Omental fat pad (tissue), 4 donors: ENCODE measurements around the gene DPYD. TPM values are rescaled to one million over a fixed set of nuclear protein-coding genes. Genes with fewer than 3 reads are reported as not detected.
"Not testable (repeated sequence)": the region's sequence is repeated elsewhere in the genome, so short reads cannot be mapped to it uniquely, and the experiment has no call there.

ENCODE experiments used
- ATAC-seq: fragments of 150-250 bp; one replicate; pipeline ENCODE4 v1.9.1; 2016; ENCODE audit warnings: mild to moderate bottlenecking, moderate library complexity; ENCODE audit not compliant: low FRiP score
- DNase-seq: peaks from one replicate; pipeline ENCODE4 v3.0.0-alpha.2; 2019; ENCODE audit warnings: low spot score
- total RNA-seq, 4 donors: library from RNA; depleted of rRNA; stranded (reverse); fragments of >200 nt; gene quantifications; one replicate each; pipeline ENCODE4 v1.1.0, GENCODE V29; 2016
- TF ChIP-seq, protein P1 (sequence below), 3 donors: fragments of 450-650 bp; IDR thresholded peaks; one replicate each; pipeline ENCODE4 v1.5.1; 2016 to 2017; ENCODE audit warnings: antibody characterized with exemption in 3 of 3, mild to moderate bottlenecking in 3 of 3, moderate library complexity in 2 of 3

Gene DPYD
- total RNA-seq, 4 donors from 2014 or later, result 52.5 to 86.4 (median 60.3) TPM

- TF ChIP-seq, protein P1, sequence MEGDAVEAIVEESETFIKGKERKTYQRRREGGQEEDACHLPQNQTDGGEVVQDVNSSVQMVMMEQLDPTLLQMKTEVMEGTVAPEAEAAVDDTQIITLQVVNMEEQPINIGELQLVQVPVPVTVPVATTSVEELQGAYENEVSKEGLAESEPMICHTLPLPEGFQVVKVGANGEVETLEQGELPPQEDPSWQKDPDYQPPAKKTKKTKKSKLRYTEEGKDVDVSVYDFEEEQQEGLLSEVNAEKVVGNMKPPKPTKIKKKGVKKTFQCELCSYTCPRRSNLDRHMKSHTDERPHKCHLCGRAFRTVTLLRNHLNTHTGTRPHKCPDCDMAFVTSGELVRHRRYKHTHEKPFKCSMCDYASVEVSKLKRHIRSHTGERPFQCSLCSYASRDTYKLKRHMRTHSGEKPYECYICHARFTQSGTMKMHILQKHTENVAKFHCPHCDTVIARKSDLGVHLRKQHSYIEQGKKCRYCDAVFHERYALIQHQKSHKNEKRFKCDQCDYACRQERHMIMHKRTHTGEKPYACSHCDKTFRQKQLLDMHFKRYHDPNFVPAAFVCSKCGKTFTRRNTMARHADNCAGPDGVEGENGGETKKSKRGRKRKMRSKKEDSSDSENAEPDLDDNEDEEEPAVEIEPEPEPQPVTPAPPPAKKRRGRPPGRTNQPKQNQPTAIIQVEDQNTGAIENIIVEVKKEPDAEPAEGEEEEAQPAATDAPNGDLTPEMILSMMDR (IDR thresholded peaks at IDR 0.05), result no peak
- DNase-seq (no peak), ATAC-seq (no peak)
Observed at GRCh38 chr1:97245026-97245425, 675.8 kb downstream of the DPYD start.

DNA sequence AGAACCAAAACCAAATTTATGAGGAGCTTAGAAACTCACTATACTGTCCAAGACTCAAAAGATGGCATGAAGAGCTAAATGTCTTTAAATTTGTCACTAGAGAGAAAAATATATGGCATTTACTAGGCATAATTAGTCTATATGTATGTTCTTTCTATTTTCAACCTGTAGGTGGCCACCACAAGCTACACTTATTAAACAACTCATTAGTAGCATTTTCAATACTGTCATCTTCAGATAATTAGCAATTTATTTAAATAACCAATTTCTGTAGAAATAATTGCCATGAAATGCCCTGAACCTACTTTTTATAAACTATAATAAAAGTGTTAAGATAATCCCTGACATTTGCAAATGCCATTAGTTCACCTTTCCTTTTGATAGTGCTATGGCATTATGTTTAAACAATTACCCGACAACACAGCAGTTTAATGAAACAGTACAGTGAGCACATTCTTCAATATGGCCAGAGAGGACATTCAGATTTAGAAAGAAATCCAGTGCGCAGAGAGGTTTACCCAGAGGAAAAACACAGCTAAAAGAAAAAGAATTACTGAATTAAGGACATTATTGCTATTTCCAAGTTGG lies 676.8 kb downstream of the DPYD start:
- no peak for ATAC-seq
- TF ChIP-seq, protein P1 (IDR thresholded peaks at IDR 0.05), result no peak
- no peak for DNase-seq

DNA sequence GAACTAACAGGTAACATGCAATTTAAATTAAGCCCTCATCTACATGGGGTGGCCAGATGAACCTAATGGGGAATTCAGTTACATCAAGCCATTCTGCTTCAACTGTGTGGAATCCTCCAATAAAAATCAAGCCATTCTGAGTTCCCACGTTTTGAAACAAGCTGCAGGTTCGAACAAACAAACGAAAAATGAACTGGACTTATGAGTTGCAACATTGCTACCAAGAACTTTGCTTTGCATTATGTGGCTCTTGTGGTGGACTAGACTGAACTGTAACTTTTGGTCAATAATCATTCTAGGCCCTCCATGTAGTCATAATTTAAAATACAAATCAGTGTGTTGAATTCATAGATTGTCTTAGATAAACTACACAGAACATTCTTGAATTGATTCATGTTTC lies 682.0 kb downstream of the DPYD start:
- DNase-seq, result no peak
- no peak for ATAC-seq
- TF ChIP-seq, protein P1 (IDR thresholded peaks at IDR 0.05), result no peak

DNA sequence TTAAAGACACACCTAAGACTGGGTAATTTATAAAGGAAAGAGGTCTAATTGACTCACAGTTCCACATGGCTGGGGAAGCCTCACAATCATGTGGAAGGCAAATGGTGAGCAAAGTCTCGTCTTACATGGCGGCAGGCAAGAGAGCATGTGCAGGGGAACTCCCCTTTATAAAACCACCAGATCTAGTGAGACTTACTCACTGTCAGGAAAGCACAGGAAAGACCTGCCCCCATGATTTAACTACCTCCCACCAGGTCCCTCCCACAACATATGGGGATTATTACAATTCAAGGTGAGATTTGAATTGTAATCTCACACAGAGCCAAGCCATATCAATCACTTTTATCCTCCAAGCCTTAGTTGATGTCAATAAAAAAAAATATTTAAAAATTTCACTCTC lies 689.5 kb downstream of the DPYD start:
- not testable (repeated sequence) for ATAC-seq, DNase-seq

- TF ChIP-seq, protein P1 (IDR thresholded peaks at IDR 0.05), result no peak
- ATAC-seq (no peak), DNase-seq (no peak)
Observed at GRCh38 chr1:97212671-97213070, 708.2 kb downstream of the DPYD start.

DNA sequence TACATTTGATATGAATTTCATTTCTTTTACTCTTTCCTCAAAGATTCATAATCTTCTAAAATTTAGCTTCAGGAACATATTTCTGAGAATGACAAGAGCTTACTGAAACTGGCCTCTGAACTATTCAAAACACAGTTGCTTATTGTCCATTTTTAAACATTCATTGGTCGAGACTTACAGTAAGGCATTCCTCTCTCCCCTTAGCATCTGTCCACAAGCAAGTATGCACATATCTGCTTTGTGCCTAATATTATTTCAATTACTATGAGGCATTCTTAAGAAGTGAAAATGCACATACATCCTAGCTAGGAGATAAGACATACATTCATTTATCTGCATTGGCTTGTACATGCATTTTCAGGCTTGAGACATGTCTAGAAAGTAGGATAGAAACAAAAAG lies 710.5 kb downstream of the DPYD start:
- no peak for DNase-seq
- no peak for ATAC-seq
- TF ChIP-seq, protein P1 (IDR thresholded peaks at IDR 0.05), result no peak

DNA sequence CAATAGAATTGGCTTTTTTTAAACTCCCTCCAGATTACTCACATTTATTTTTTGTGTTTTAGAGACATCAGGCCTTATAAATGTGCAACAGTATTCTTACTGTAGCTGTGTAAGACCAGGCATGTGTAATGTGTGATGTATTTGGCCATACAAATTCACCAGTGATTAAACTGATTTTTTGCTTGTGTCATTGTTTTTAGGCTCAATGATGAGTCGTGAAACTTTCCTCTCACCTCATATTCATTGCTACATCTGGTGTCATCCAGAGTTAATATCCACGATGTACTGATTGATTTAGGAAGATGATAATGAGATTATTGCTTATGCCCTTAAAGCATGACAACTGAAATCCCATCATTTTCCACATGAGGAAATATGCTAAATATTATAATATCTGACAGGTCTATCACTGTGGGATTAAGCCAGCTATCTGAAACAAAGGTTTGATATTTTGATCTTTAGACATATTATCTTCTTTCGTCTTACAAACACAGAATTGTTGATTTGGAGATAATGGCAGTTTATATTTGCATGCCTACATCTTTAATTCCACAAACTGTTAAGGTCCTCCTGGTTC lies 711.4 kb downstream of the DPYD start:
- TF ChIP-seq, protein P1 (IDR thresholded peaks at IDR 0.05), result no peak
- DNase-seq (no peak), ATAC-seq (no peak)
